BJ (cell line): ENCODE data around the gene XYLT1. TPM values are rescaled to one million over a fixed set of nuclear protein-coding genes. Genes with fewer than 3 reads are reported as not detected.

Source experiments
- CTCF ChIA-PET: fragments of 350-600 bp; formaldehyde crosslinking; extraction: SDS; loops from one replicate; lab custom pipeline; 2021; ENCODE audit warnings: antibody characterized with exemption, inconsistent platforms; lab: Yijun Ruan, JAX
- POLR2A ChIA-PET: fragments of 300-600 bp; sonication (Branson Sonifier 250); formaldehyde crosslinking; extraction: SDS; loops from one replicate; lab custom pipeline; 2021; ENCODE audit warnings: antibody characterized with exemption; lab: Charles Lee
- DNase-seq: peaks from one replicate; pipeline ENCODE4 v3.0.0-alpha.2; 2011; ENCODE audit warnings: low read depth
- H3K27me3 ChIP-seq: 2 replicates; pipeline ENCODE4 v1.6.0; 2011; ENCODE audit warnings: low read length; ENCODE audit not compliant: control insufficient read depth, insufficient read depth
- H3K36me3 ChIP-seq: 2 replicates; pipeline ENCODE4 v1.5.1; 2011; ENCODE audit warnings: low read length; ENCODE audit not compliant: control insufficient read depth, insufficient read depth
- H3K4me3 ChIP-seq: 2 replicates; pipeline ENCODE4 v1.5.1; 2011; ENCODE audit warnings: low read depth, mild to moderate bottlenecking, control low read depth, low read length
- CTCF ChIP-seq: IDR thresholded peaks from 2 replicates; pipeline ENCODE4 v1.5.1; 2011; ENCODE audit warnings: low read depth, mild to moderate bottlenecking, control low read depth, inconsistent platforms, low read length, moderate library complexity; ENCODE audit not compliant: insufficient read depth
- polyA plus RNA-seq: library from polyadenylated mRNA; depleted of rRNA; stranded (reverse); fragments of >200 nt; gene quantifications from 2 replicates; pipeline ENCODE4 v1.2.3, GENCODE V29; 2011

XYLT1 gene
- polyA plus RNA-seq, 1 experiment = 15.9 TPM

- CTCF ChIA-PET = interaction anchor here (0.6 kb wide), 1 partner anchor 47 kb away, joined by 3 read pairs; no protein-coding TSS in a partner anchor
- TF ChIP-seq CTCF = no peak
- H3K4me3 ChIP-seq = no peak overlapping the region
- DNase-seq = no peak
- POLR2A ChIA-PET = no interaction called here
- H3K27me3 ChIP-seq = no peaks in the 10 kb centered on the region
- H3K36me3 ChIP-seq = no peaks in the 10 kb centered on the region
Observed at GRCh38 chr16:17230932-17231581, 239.7 kb downstream of the XYLT1 start.

GRCh38 chr16:17229766-17230165, 241.0 kb downstream of the XYLT1 start:
- POLR2A ChIA-PET = no interaction called here
- CTCF ChIA-PET = no interaction called here
- H3K36me3 ChIP-seq = no peaks in the 10 kb centered on the region
- no peak for DNase-seq
- H3K4me3 ChIP-seq = no peak overlapping the region
- no peak for TF ChIP-seq CTCF
- no peaks in the 10 kb centered on the region for H3K27me3 ChIP-seq

GRCh38 chr16:17229131-17229530, 241.6 kb downstream of the XYLT1 start:
- TF ChIP-seq CTCF = no peak

GRCh38 chr16:17228708-17229055, 242.1 kb downstream of the XYLT1 start:
- POLR2A ChIA-PET = no interaction called here
- TF ChIP-seq CTCF = no peak
- H3K4me3 ChIP-seq = no peak overlapping the region
- CTCF ChIA-PET = no interaction called here
- H3K36me3 ChIP-seq = no peaks in the 10 kb centered on the region
- no peaks in the 10 kb centered on the region for H3K27me3 ChIP-seq
- no peak for DNase-seq

More at GRCh38 chr16:17229131-17229530, 241.6 kb downstream of the XYLT1 start:
- ChIA-PET POLR2A (no interaction called here), CTCF (no interaction called here)
- no peak overlapping the region for H3K4me3 ChIP-seq
- DNase-seq = no peak
- H3K36me3 ChIP-seq = no peaks in the 10 kb centered on the region
- no peaks in the 10 kb centered on the region for H3K27me3 ChIP-seq

GRCh38 chr16:17228048-17228707, 242.6 kb downstream of the XYLT1 start:
- TF ChIP-seq CTCF = no peak
- no peak overlapping the region for H3K4me3 ChIP-seq
- no peaks in the 10 kb centered on the region for H3K36me3 ChIP-seq
- no peaks in the 10 kb centered on the region for H3K27me3 ChIP-seq
- ChIA-PET CTCF (no interaction called here), POLR2A (no interaction called here)
- DNase-seq = no peak
